Activated naive CD8-positive, alpha-beta T cell treated with anti-CD3 and anti-CD28 coated beads, Interleukin-2, amount 10 ng/mL, durations not matched to agents 7 days and 5 days (primary cell): Measurements from ENCODE around the gene IGSF3. TPM values are rescaled to one million over a fixed set of nuclear protein-coding genes. Genes with fewer than 3 reads are reported as not detected.
A peak's percentile ranks its signal among the peaks of the same experiment; 100 is the strongest.
"Not testable (repeated sequence)": the region's sequence is repeated elsewhere in the genome, so short reads cannot be mapped to it uniquely, and the experiment has no call there.

Experiments
- ATAC-seq: fragments of 150-1000 bp; cut with Tn5 transposase; one replicate; pipeline ENCODE4 v1.10.0; 2021; ENCODE audit warnings: low read depth, moderate library complexity
- POLR2A ChIA-PET: fragments of 350-600 bp; sonication (Branson Sonifier 250); formaldehyde crosslinking; loops from one replicate; lab custom pipeline; 2021; ENCODE audit warnings: antibody characterized with exemption; lab: Charles Lee
- DNase-seq: peaks from one replicate; pipeline ENCODE4 v3.0.0; 2021
- H3K27ac Mint-ChIP-seq: one replicate; pipeline ENCODE4 v1.8.0; 2022; ENCODE audit warnings: mild to moderate bottlenecking, mixed read lengths
- H3K27me3 Mint-ChIP-seq: one replicate; pipeline ENCODE4 v1.8.0; 2022; ENCODE audit warnings: mild to moderate bottlenecking, moderate library complexity, mixed read lengths
- H3K36me3 Mint-ChIP-seq: one replicate; pipeline ENCODE4 v1.8.0; 2021; ENCODE audit warnings: mild to moderate bottlenecking, mixed read lengths
- H3K4me1 Mint-ChIP-seq: one replicate; pipeline ENCODE4 v1.8.0; 2021; ENCODE audit warnings: mixed read lengths
- H3K4me3 Mint-ChIP-seq: one replicate; pipeline ENCODE4 v1.8.0; 2022; ENCODE audit warnings: mild to moderate bottlenecking, moderate library complexity, mixed read lengths
- H3K9me3 Mint-ChIP-seq: one replicate; pipeline ENCODE4 v1.8.0; 2021; ENCODE audit warnings: mixed read lengths
- total RNA-seq, 2 experiments: library from RNA; stranded (reverse); gene quantifications; one replicate each; pipeline ENCODE4 v1.2.3, GENCODE V29; 2021

Gene IGSF3
- total RNA-seq, 2 experiments from 2014 or later = 0.06 to 0.09 TPM

DNA sequence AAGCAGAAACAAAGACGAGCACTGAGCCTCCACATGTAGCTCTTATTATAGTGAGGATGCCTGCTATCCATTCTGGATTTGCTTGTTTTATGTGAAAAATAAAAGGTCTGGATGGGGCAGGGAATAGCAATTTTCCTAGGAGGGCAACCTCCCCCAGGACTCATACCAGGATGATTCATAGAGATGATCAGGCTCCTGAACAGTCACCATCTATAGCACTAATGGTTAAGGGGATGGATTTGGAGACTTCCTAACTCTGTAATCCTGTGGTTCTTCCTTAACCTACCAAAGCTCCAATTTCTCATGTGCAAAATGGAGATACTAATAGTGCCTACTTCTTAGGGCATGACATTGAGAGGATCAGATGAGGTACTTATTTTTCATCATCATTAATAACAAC is 62.2 kb downstream of the IGSF3 start:
- DNase-seq (no peak), ATAC-seq (no peak)
- POLR2A ChIA-PET = no interaction called here
- H3K27ac Mint-ChIP-seq = no peak overlapping the region
- H3K4me3 Mint-ChIP-seq = no peak overlapping the region
- no peaks in the 10 kb centered on the region for H3K36me3 Mint-ChIP-seq
- no peaks in the 10 kb centered on the region for H3K9me3 Mint-ChIP-seq
- H3K27me3 Mint-ChIP-seq = no peaks in the 10 kb centered on the region
- peaks cover 3% of the 10 kb centered on the region for H3K4me1 Mint-ChIP-seq

DNA sequence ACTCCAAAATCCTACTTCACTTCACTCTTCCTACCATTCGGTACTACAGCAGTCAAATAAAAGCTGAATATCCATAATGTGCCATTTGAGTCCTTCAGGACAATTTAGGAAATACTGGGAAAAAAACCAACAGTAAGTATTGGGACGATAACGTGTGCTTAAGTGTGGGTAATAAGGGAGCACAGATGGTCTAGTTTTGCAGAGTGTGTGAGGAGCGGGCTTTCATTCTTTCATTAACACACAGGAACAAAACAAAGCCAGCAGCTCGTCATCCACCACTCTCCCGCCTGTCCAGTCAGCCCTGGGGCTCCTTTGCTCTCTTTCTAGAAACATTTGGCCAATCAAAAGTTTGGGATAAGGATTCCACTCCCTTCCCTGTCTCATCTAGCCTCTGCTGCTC is 63.1 kb downstream of the IGSF3 start:
- not testable (repeated sequence) for H3K4me3 Mint-ChIP-seq, ATAC-seq

GRCh38 chr1:116603646-116604045 is 63.9 kb downstream of the IGSF3 start:
- H3K4me3 Mint-ChIP-seq, H3K27ac Mint-ChIP-seq, DNase-seq, H3K4me1 Mint-ChIP-seq, ATAC-seq, H3K27me3 Mint-ChIP-seq, H3K36me3 Mint-ChIP-seq, POLR2A ChIA-PET, H3K9me3 Mint-ChIP-seq: not testable (repeated sequence)

More for the DNA sequence above, 63.1 kb downstream of the IGSF3 start:
- H3K4me1 Mint-ChIP-seq, H3K27me3 Mint-ChIP-seq, H3K27ac Mint-ChIP-seq, H3K36me3 Mint-ChIP-seq, DNase-seq, POLR2A ChIA-PET, H3K9me3 Mint-ChIP-seq: not testable (repeated sequence)

GRCh38 chr1:116599369-116599768 is 68.2 kb downstream of the IGSF3 start:
- H3K9me3 Mint-ChIP-seq, H3K4me3 Mint-ChIP-seq, H3K36me3 Mint-ChIP-seq, POLR2A ChIA-PET, DNase-seq, ATAC-seq, H3K4me1 Mint-ChIP-seq, H3K27ac Mint-ChIP-seq: not testable (repeated sequence)
- H3K27me3 Mint-ChIP-seq = peaks cover 13% of the 10 kb centered on the region

- H3K4me3 Mint-ChIP-seq, POLR2A ChIA-PET, ATAC-seq, H3K27ac Mint-ChIP-seq, H3K36me3 Mint-ChIP-seq, H3K4me1 Mint-ChIP-seq, DNase-seq, H3K9me3 Mint-ChIP-seq: not testable (repeated sequence)
- H3K27me3 Mint-ChIP-seq = peaks cover 13% of the 10 kb centered on the region
Measured at GRCh38 chr1:116598420-116599036, 69.0 kb downstream of the IGSF3 start.

DNA sequence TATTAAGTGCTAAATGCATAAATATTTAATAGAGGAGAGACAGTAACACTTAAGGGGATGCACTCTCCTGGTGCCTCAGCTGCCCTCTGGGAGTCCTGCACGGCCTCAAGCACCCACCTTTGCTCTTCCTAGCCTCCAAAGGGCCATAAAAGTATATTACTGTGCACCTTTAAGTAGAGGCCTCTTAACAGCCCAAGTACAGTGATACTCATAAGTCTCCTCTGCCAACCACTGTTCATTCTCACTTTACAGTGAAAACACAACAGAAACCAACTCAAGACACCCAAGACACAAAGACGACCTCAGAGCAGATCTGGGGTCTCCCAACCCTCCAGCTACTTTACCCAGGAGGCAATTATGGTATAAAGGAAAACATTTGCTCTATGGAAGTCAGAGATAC is 70.1 kb downstream of the IGSF3 start:
- POLR2A ChIA-PET, H3K36me3 Mint-ChIP-seq, H3K9me3 Mint-ChIP-seq, ATAC-seq, H3K27ac Mint-ChIP-seq, H3K4me3 Mint-ChIP-seq, H3K4me1 Mint-ChIP-seq, DNase-seq: not testable (repeated sequence)
- peaks cover 13% of the 10 kb centered on the region for H3K27me3 Mint-ChIP-seq

GRCh38 chr1:116596742-116597307 is 70.7 kb downstream of the IGSF3 start:
- H3K27me3 Mint-ChIP-seq = peaks cover 13% of the 10 kb centered on the region
- POLR2A ChIA-PET, H3K9me3 Mint-ChIP-seq, H3K4me3 Mint-ChIP-seq, H3K27ac Mint-ChIP-seq, H3K4me1 Mint-ChIP-seq, H3K36me3 Mint-ChIP-seq, DNase-seq, ATAC-seq: not testable (repeated sequence)

DNA sequence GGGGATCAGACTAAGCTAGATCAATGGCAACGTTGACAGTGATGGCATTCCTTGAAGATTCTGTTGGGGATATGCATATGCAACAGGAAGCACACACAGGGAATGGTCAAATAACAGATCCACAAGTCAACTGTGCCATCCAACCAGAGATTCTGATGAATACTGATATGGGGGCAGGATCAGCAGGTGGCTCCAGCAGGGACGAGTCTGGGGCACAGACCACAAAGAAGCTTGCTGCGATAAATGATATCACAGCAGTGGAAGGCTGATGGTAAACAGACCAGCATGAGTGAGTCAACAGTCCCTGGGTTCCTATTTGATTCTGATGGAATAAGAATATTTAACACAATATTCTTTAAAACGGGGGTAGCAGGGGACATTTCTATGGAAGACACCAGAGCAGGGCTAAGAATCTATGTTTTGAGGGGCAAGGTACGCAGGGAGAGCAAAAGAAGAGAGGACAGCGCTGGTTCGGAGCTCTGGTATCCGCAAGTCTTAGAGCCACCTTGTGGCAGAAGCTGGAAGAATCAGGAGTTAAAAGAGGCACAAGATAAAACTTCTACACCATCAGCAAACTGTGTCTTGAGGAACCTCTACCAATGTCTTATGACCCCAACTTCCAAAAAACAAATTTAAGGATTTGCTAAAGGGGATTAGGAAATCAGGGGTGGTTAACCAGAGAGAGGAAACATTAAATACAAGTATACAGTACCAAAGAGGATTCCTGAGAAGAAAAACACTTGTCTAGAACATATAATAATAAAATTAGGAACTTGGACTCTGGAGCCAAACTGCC is 71.4 kb downstream of the IGSF3 start:
- ATAC-seq = peak; percentile 63

DNA sequence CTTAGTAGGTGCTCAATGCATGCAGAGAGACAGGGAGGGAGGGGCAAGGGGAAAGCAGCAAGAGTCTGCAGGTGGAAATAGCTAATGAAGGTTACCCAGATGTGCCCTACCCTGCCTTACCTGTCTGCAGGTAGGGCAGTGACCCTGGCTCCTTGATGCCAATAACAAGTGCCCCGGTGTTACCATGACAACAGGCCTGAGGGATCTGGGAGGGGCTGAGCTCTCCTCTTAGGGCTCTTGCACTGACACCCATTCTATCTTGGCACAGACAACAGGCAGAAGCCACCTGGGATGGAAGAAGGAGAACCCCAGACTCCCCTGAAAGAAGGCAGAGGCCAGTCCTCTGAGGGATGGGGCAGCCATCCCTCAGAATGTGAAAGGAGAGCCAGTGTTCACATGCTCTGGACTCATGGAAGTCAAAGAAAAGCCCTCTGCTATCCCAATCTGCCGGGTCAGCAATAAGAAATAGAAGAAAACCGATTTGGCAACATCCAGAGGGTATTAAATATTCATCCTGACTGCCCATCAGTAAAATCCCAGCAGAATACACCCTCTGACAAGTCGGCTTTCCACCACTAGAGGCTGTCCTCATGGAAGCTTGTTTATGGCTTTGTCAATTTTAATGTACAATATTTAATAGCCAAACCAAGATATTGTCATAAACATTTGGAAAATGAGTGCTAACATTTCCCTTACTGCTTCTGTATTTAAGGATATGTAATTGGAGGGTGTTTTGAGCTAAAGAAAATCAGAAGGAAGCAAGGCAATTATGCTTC is 72.3 kb downstream of the IGSF3 start:
- H3K36me3 Mint-ChIP-seq, H3K27ac Mint-ChIP-seq, H3K9me3 Mint-ChIP-seq, DNase-seq, H3K4me1 Mint-ChIP-seq, POLR2A ChIA-PET, ATAC-seq, H3K4me3 Mint-ChIP-seq: not testable (repeated sequence)
- H3K27me3 Mint-ChIP-seq = peaks cover 13% of the 10 kb centered on the region

More for the DNA sequence above, 71.4 kb downstream of the IGSF3 start:
- POLR2A ChIA-PET, H3K4me1 Mint-ChIP-seq, H3K9me3 Mint-ChIP-seq, H3K27ac Mint-ChIP-seq, DNase-seq, H3K36me3 Mint-ChIP-seq: not testable (repeated sequence)
- Mint-ChIP-seq H3K27me3 (peaks cover 13% of the 10 kb centered on the region), H3K4me3 (peak overlapping the region; percentile 57)

- H3K4me1 Mint-ChIP-seq, ATAC-seq, DNase-seq, H3K27ac Mint-ChIP-seq, H3K9me3 Mint-ChIP-seq, POLR2A ChIA-PET, H3K4me3 Mint-ChIP-seq, H3K36me3 Mint-ChIP-seq: not testable (repeated sequence)
- peaks cover 16% of the 10 kb centered on the region for H3K27me3 Mint-ChIP-seq
Measured at GRCh38 chr1:116593977-116594376, 73.6 kb downstream of the IGSF3 start.

GRCh38 chr1:116593401-116593800 is 74.1 kb downstream of the IGSF3 start:
- peaks cover 16% of the 10 kb centered on the region for H3K27me3 Mint-ChIP-seq
- POLR2A ChIA-PET, H3K9me3 Mint-ChIP-seq, H3K4me3 Mint-ChIP-seq, H3K27ac Mint-ChIP-seq, DNase-seq, ATAC-seq, H3K36me3 Mint-ChIP-seq, H3K4me1 Mint-ChIP-seq: not testable (repeated sequence)

DNA sequence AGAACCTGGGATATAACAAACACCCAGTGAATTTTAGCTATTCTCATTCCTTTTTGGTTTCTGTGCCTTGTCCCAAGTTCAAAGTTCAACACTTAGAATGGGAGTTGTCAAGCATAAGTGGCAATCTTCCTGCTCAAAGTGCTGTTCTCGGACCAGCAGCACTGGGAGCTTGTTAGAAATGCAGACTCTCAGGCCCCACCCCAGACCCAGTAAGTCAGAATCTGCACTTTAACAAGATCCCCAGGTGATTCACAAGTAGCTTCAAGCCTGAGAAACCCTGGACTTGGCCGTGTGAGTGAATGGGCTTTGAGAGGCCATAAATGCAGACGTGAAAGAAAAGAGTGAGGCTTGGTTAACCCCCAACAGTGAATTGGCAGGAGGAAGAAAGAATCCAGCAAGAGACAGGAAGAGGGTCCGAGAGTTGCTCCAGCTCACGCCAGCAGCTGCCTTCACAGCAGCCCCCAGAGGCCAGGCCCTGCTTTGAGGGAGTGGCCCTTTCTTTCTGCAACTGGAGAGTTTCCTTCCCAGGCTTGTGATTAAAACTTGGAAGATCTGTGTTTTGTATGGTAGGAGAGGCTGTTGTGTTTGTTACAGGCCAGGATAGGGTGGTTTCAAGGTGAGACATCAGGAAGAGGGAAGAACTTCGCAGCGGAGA is 75.5 kb downstream of the IGSF3 start:
- H3K36me3 Mint-ChIP-seq, H3K4me1 Mint-ChIP-seq, POLR2A ChIA-PET, H3K9me3 Mint-ChIP-seq, DNase-seq, H3K4me3 Mint-ChIP-seq, ATAC-seq, H3K27ac Mint-ChIP-seq: not testable (repeated sequence)
- H3K27me3 Mint-ChIP-seq = peaks cover 11% of the 10 kb centered on the region
